ENCODE data around the gene F10. TPM values are rescaled to one million over a fixed set of nuclear protein-coding genes. Genes with fewer than 3 reads are reported as not detected.

The F10 gene
- total RNA-seq, 1 experiment from 2014 or later, result 0.18 TPM

- TF ChIP-seq CTCF (IDR thresholded peaks at IDR 0.05) (no peak), TCF7L2 (IDR thresholded peaks at IDR 0.05; ENCODE audit: low read depth, low read length) (no peak), SIN3A (IDR thresholded peaks at IDR 0.05; ENCODE audit: borderline replicate concordance, insufficient read depth, low read depth, low read length) (no peak), REST (IDR thresholded peaks at IDR 0.05; ENCODE audit: insufficient read depth in 1 of 2, low read depth in 2 of 2, low read length in 1 of 2) (no peak), POLR2AphosphoS5 (IDR thresholded peaks at IDR 0.05; ENCODE audit: low read depth, low read length) (no peak)
- no peak for ATAC-seq
- intact Hi-C loops (cut with micrococcal nuclease; ENCODE audit: unreplicated experiment), result no loop called here
- no peak for DNase-seq (ENCODE audit: low read depth, low spot score)
- no peaks in the 10 kb centered on the region for H3K9me3 ChIP-seq (ENCODE audit: control insufficient read depth, insufficient read depth, low read depth, low read length)
- H3K27me3 ChIP-seq (ENCODE audit: control insufficient read depth, insufficient read depth, low read length), result no peaks in the 10 kb centered on the region
- in situ Hi-C loops (cut with HindIII; ENCODE audit: low pct_unique_long_range_greater_than_20kb, low sequenced_read_pairs), result no loop called here
- H3K4me3 ChIP-seq (ENCODE audit: low read depth in 2 of 2, low read length in 2 of 2), result no peak overlapping the region
- ChIA-PET POLR2A (no interaction called here), CTCF (no interaction called here)
- H3K36me3 ChIP-seq (ENCODE audit: control insufficient read depth, insufficient read depth, low read length), result no peaks in the 10 kb centered on the region
- no TSS peak for BruUV-seq (replicated peaks)
- H3K27ac ChIP-seq (ENCODE audit: low read length), result no peak overlapping the region
- no peaks in the 10 kb centered on the region for H3K4me1 ChIP-seq (ENCODE audit: control insufficient read depth, insufficient read depth, low read length)
Observed at GRCh38 chr13:113121183-113121927, 1.2 kb upstream of the F10 start.

GRCh38 chr13:113121928-113122471 lies 599 bp upstream of the F10 start:
- DNase-seq (ENCODE audit: low read depth, low spot score) (no peak), ATAC-seq (no peak)
- no peaks in the 10 kb centered on the region for H3K27me3 ChIP-seq (ENCODE audit: control insufficient read depth, insufficient read depth, low read length)
- in situ Hi-C loops (cut with HindIII; ENCODE audit: low pct_unique_long_range_greater_than_20kb, low sequenced_read_pairs) (no loop called here), intact Hi-C loops (cut with micrococcal nuclease; ENCODE audit: unreplicated experiment) (no loop called here)
- H3K4me3 ChIP-seq (ENCODE audit: low read depth in 2 of 2, low read length in 2 of 2), result no peak overlapping the region
- ChIA-PET POLR2A (no interaction called here), CTCF (no interaction called here)
- no peaks in the 10 kb centered on the region for H3K9me3 ChIP-seq (ENCODE audit: control insufficient read depth, insufficient read depth, low read depth, low read length)
- no peaks in the 10 kb centered on the region for H3K4me1 ChIP-seq (ENCODE audit: control insufficient read depth, insufficient read depth, low read length)
- no peaks in the 10 kb centered on the region for H3K36me3 ChIP-seq (ENCODE audit: control insufficient read depth, insufficient read depth, low read length)
- no peak overlapping the region for H3K27ac ChIP-seq (ENCODE audit: low read length)
- no peak for TF ChIP-seq TCF7L2 (IDR thresholded peaks at IDR 0.05; ENCODE audit: low read depth, low read length)
- no peak for TF ChIP-seq REST (IDR thresholded peaks at IDR 0.05; ENCODE audit: insufficient read depth in 1 of 2, low read depth in 2 of 2, low read length in 1 of 2)
- no peak for TF ChIP-seq SIN3A (IDR thresholded peaks at IDR 0.05; ENCODE audit: borderline replicate concordance, insufficient read depth, low read depth, low read length)
- TF ChIP-seq CTCF (IDR thresholded peaks at IDR 0.05), result no peak
- no peak for TF ChIP-seq POLR2AphosphoS5 (IDR thresholded peaks at IDR 0.05; ENCODE audit: low read depth, low read length)
- BruUV-seq (replicated peaks), result no TSS peak

Measured in Panc1 (cell line).